Measurements from ENCODE around the gene MAST3.

The MAST3 gene

DNA sequence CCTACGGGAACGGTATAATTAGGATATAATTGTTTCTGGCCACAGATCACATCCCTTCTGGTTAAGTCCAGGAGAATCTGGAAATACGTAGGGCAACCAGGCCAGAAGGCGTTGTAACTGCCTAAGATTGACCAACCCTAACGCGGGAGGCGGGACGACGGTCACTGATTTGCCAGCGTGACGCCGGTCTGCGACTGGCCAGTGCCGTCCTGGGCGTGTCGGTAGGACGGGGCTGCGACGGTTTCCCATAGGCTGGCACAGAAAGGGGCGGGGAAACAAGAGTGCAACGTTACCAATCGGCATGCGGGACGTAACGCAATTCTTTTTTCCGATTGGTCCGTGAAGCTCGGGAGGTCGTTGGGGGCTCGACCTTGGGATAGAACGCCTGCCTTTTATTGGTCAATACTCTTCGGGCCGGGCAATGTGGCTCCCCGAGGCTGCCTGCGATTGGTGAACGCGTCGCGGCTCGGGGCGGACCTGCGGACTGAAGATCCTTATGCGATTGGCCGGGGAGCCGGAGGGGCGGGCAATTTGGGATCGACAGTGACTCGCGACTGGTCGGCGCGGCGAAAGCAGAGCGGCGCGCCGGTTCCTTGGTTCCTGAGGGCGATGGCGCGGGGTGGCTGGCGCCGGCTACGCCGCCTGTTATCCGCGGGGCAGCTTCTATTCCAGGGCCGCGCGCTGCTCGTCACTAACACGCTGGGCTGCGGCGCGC lies 95.3 kb downstream of the MAST3 start, which contains the start of gene MPV17L2:
Gene MPV17L2 (plus strand): TSS at position 546 of the 715 bp plus-strand sequence. CDS start 64 bp downstream, at position 610.
- DNase-seq: peak; percentile 100
- Histone ChIP-seq H3K23ac (ENCODE audit: low read length) (peak within 1 kb of the TSS; percentile 9), H3K4me1 (ENCODE audit: control insufficient read depth, low read depth, low read length) (peaks cover 5% of the 10 kb centered on the region), H2AK5ac (ENCODE audit: low read length) (no peak within 1 kb of the TSS), H3K4me3 (ENCODE audit: low read length) (peak within 1 kb of the TSS; percentile 85), H3K79me1 (ENCODE audit: low read length) (peaks cover 7% of the 10 kb centered on the region), H3K4ac (ENCODE audit: low read depth, low read length) (peak within 1 kb of the TSS; percentile 17), H2BK120ac (ENCODE audit: low read depth, low read length) (no peak within 1 kb of the TSS), H3K79me2 (ENCODE audit: control insufficient read depth, insufficient read depth, low read length) (peaks cover 2% of the 10 kb centered on the region), H3K56ac (ENCODE audit: low read length) (peak within 1 kb of the TSS; percentile 89), H2BK5ac (ENCODE audit: low read length) (no peak within 1 kb of the TSS), H4K8ac (ENCODE audit: low read depth, low read length) (no peak within 1 kb of the TSS), H3K4me2 (ENCODE audit: low read length) (peak within 1 kb of the TSS; percentile 90), H3K18ac (ENCODE audit: low read length) (peak within 1 kb of the TSS; percentile 64), H4K5ac (ENCODE audit: low read length) (no peak within 1 kb of the TSS), H3K9ac (ENCODE audit: low read length) (peak within 1 kb of the TSS; percentile 88), H3K27ac (ENCODE audit: low read depth, low read length) (peak within 1 kb of the TSS; percentile 49), H2BK15ac (replicated peaks; ENCODE audit: low read depth) (no peak within 1 kb of the TSS), H3K36me3 (ENCODE audit: control insufficient read depth, insufficient read depth, low read length) (peaks cover 4% of the 10 kb centered on the region), H3K27me3 (ENCODE audit: insufficient read depth, low read length, poor library complexity) (no peaks in the 10 kb centered on the region)
- no CpG with 5 or more reads among the region's 74 CpGs for WGBS (ENCODE audit: extremely low coverage, insufficient coverage, low lambda C conversion rate)

DNA sequence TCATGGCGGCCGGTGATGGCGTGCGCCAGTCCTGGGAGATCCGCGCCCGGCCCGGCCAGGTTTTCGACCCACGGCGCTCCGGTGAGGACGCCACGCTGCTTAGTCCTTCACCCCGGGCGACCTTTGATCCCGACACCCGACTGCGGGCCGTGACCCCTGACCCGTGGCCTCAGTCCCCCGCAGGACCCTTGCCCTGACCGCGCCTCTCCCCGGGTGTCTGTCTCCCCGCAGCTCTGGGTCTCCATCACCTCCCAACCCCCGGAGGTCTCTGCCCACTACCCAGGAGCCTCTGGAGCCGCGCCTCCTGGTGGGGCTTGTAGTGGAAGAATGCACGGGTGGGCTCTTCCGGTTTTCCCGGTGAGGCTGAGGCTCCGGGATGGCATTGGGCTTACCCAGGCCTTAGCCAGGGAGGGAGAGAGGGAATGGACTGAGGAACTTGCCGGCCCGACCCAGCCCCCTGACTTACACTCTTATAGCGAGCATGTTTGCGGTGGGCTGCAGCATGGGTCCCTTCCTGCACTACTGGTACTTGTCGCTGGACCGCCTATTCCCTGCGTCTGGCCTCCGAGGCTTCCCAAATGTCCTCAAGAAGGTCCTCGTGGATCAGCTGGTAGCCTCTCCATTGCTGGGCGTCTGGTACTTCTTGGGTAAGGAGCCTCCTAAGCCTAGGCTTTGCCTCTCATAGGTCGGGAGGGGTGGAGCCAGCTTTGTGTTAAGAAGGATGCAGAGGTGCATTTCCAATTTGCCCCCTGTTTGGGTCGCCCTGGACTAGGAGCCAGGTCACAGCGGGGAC lies 96.0 kb downstream of the MAST3 start:
- peaks cover 5% of the 10 kb centered on the region for H3K4me1 ChIP-seq (ENCODE audit: control insufficient read depth, low read depth, low read length)
- no peaks in the 10 kb centered on the region for H3K27me3 ChIP-seq (ENCODE audit: insufficient read depth, low read length, poor library complexity)
- no peak overlapping the region for H2AK5ac ChIP-seq (ENCODE audit: low read length)
- H3K79me1 ChIP-seq (ENCODE audit: low read length): peaks cover 7% of the 10 kb centered on the region
- peak overlapping the region; percentile 89 for H3K56ac ChIP-seq (ENCODE audit: low read length)
- no peak overlapping the region for H2BK5ac ChIP-seq (ENCODE audit: low read length)
- no peak overlapping the region for H2BK120ac ChIP-seq (ENCODE audit: low read depth, low read length)
- peak overlapping the region; percentile 90 for H3K4me2 ChIP-seq (ENCODE audit: low read length)
- no peak overlapping the region for H4K8ac ChIP-seq (ENCODE audit: low read depth, low read length)
- peak overlapping the region; percentile 9 for H3K23ac ChIP-seq (ENCODE audit: low read length)
- DNase-seq: peak; percentile 34
- peak overlapping the region; percentile 49 for H3K27ac ChIP-seq (ENCODE audit: low read depth, low read length)
- no CpG with 5 or more reads among the region's 46 CpGs for WGBS (ENCODE audit: extremely low coverage, insufficient coverage, low lambda C conversion rate)
- H3K18ac ChIP-seq (ENCODE audit: low read length): peak overlapping the region; percentile 64
- H3K79me2 ChIP-seq (ENCODE audit: control insufficient read depth, insufficient read depth, low read length): peaks cover 2% of the 10 kb centered on the region
- H3K4ac ChIP-seq (ENCODE audit: low read depth, low read length): peak overlapping the region; percentile 17
- H3K36me3 ChIP-seq (ENCODE audit: control insufficient read depth, insufficient read depth, low read length): peaks cover 4% of the 10 kb centered on the region
- peak overlapping the region; percentile 85 for H3K4me3 ChIP-seq (ENCODE audit: low read length)
- no peak overlapping the region for H4K5ac ChIP-seq (ENCODE audit: low read length)
- peak overlapping the region; percentile 88 for H3K9ac ChIP-seq (ENCODE audit: low read length)
- H2BK15ac ChIP-seq (replicated peaks; ENCODE audit: low read depth): no peak overlapping the region

DNA sequence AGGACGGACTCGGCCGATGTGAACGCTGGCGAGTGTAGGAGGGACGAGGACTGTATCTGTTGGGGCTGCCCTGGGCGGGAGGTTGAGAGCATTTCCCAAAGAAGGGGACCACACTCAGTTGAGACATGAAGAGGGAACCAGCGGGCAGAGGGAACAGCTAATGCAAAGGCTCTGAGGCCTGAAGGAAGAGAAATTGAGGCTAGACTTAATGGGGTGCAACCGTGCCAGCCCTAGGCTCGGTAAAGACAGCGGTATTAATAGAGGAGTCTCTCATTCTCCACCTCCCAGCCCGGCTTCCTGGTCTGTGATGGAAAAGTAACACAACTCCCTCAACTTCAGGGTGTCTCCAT lies 96.6 kb downstream of the MAST3 start:
- Histone ChIP-seq H2BK15ac (replicated peaks; ENCODE audit: low read depth) (no peak overlapping the region), H3K4me1 (ENCODE audit: control insufficient read depth, low read depth, low read length) (peaks cover 5% of the 10 kb centered on the region), H3K4me3 (ENCODE audit: low read length) (no peak overlapping the region), H3K27me3 (ENCODE audit: insufficient read depth, low read length, poor library complexity) (no peaks in the 10 kb centered on the region), H3K9ac (ENCODE audit: low read length) (peak overlapping the region; percentile 88), H3K79me2 (ENCODE audit: control insufficient read depth, insufficient read depth, low read length) (peaks cover 2% of the 10 kb centered on the region), H3K18ac (ENCODE audit: low read length) (no peak overlapping the region), H3K36me3 (ENCODE audit: control insufficient read depth, insufficient read depth, low read length) (peaks cover 4% of the 10 kb centered on the region), H3K4ac (ENCODE audit: low read depth, low read length) (no peak overlapping the region), H3K23ac (ENCODE audit: low read length) (no peak overlapping the region), H3K79me1 (ENCODE audit: low read length) (peaks cover 7% of the 10 kb centered on the region), H3K56ac (ENCODE audit: low read length) (peak overlapping the region; percentile 89), H3K27ac (ENCODE audit: low read depth, low read length) (no peak overlapping the region), H4K8ac (ENCODE audit: low read depth, low read length) (no peak overlapping the region), H3K4me2 (ENCODE audit: low read length) (peak overlapping the region; percentile 90), H4K5ac (ENCODE audit: low read length) (no peak overlapping the region), H2AK5ac (ENCODE audit: low read length) (no peak overlapping the region), H2BK120ac (ENCODE audit: low read depth, low read length) (no peak overlapping the region), H2BK5ac (ENCODE audit: low read length) (no peak overlapping the region)
- no CpG with 5 or more reads among the region's 12 CpGs for WGBS (ENCODE audit: extremely low coverage, insufficient coverage, low lambda C conversion rate)
- DNase-seq: no peak

DNA sequence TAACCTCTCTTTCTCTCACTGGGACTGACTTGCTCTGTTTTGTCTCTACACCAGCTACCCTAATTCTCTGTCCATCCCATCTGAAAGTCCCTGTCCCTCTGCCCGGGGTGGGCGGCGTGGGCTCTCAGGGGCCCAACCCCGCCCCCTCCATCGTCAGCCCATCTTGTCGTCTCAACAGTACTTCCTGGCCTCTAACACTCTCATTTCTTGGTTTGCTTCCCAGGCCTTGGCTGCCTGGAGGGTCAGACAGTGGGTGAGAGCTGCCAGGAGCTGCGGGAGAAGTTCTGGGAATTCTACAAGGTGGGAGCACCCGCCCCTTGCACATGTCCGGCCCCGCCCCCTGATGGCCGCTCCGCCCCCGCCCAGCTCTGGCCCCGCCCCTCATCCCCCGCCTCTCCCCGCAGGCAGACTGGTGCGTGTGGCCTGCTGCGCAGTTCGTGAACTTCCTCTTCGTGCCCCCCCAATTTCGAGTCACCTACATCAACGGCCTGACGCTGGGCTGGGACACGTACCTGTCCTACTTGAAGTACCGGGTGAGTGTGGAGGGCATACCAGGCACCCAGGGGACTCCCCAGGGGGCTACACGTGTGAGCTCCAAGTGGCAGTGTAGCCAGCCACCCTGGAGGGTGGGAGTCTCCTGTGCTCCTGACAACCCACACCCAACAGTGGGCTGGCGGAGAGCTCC lies 97.1 kb downstream of the MAST3 start:
- no peak overlapping the region for H2BK120ac ChIP-seq (ENCODE audit: low read depth, low read length)
- H4K5ac ChIP-seq (ENCODE audit: low read length): no peak overlapping the region
- DNase-seq: peak; percentile 61
- WGBS (ENCODE audit: extremely low coverage, insufficient coverage, low lambda C conversion rate): no CpG with 5 or more reads among the region's 27 CpGs
- H3K27me3 ChIP-seq (ENCODE audit: insufficient read depth, low read length, poor library complexity): no peaks in the 10 kb centered on the region
- H3K4me2 ChIP-seq (ENCODE audit: low read length): peak overlapping the region; percentile 90
- no peak overlapping the region for H2BK5ac ChIP-seq (ENCODE audit: low read length)
- H3K56ac ChIP-seq (ENCODE audit: low read length): peak overlapping the region; percentile 64
- H3K9ac ChIP-seq (ENCODE audit: low read length): peak overlapping the region; percentile 29
- no peak overlapping the region for H3K18ac ChIP-seq (ENCODE audit: low read length)
- peaks cover 5% of the 10 kb centered on the region for H3K4me1 ChIP-seq (ENCODE audit: control insufficient read depth, low read depth, low read length)
- H2AK5ac ChIP-seq (ENCODE audit: low read length): no peak overlapping the region
- no peak overlapping the region for H3K23ac ChIP-seq (ENCODE audit: low read length)
- H3K79me1 ChIP-seq (ENCODE audit: low read length): peaks cover 7% of the 10 kb centered on the region
- H3K79me2 ChIP-seq (ENCODE audit: control insufficient read depth, insufficient read depth, low read length): peaks cover 2% of the 10 kb centered on the region
- H3K27ac ChIP-seq (ENCODE audit: low read depth, low read length): no peak overlapping the region
- H3K36me3 ChIP-seq (ENCODE audit: control insufficient read depth, insufficient read depth, low read length): peaks cover 4% of the 10 kb centered on the region
- no peak overlapping the region for H3K4me3 ChIP-seq (ENCODE audit: low read length)
- no peak overlapping the region for H2BK15ac ChIP-seq (replicated peaks; ENCODE audit: low read depth)
- no peak overlapping the region for H3K4ac ChIP-seq (ENCODE audit: low read depth, low read length)
- H4K8ac ChIP-seq (ENCODE audit: low read depth, low read length): no peak overlapping the region

DNA sequence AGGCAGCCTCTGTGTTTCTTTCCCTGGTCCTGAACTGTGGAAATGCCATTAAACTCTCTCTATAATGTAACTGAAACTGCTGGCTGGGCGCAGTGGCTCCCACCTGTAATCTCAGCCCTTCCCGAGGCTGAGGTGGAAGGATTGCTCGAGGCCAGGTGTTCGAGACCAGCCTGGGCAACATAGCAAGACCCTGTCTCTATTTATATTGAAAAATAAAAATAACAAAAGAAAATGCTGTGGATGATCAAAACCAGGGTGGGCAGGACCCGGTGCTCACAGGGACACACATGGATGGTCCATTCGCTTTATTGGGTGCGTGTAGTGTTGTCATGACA lies 98.9 kb downstream of the MAST3 start:
- Histone ChIP-seq H2BK5ac (ENCODE audit: low read length) (no peak overlapping the region), H3K56ac (ENCODE audit: low read length) (no peak overlapping the region), H3K18ac (ENCODE audit: low read length) (no peak overlapping the region), H3K27ac (ENCODE audit: low read depth, low read length) (no peak overlapping the region), H2BK15ac (replicated peaks; ENCODE audit: low read depth) (no peak overlapping the region), H3K79me2 (ENCODE audit: control insufficient read depth, insufficient read depth, low read length) (peaks cover 2% of the 10 kb centered on the region), H2BK120ac (ENCODE audit: low read depth, low read length) (no peak overlapping the region), H3K4ac (ENCODE audit: low read depth, low read length) (no peak overlapping the region), H4K8ac (ENCODE audit: low read depth, low read length) (no peak overlapping the region), H3K23ac (ENCODE audit: low read length) (no peak overlapping the region), H3K36me3 (ENCODE audit: control insufficient read depth, insufficient read depth, low read length) (peaks cover 4% of the 10 kb centered on the region), H3K4me2 (ENCODE audit: low read length) (no peak overlapping the region), H2AK5ac (ENCODE audit: low read length) (no peak overlapping the region), H4K5ac (ENCODE audit: low read length) (no peak overlapping the region), H3K4me1 (ENCODE audit: control insufficient read depth, low read depth, low read length) (peaks cover 5% of the 10 kb centered on the region), H3K4me3 (ENCODE audit: low read length) (no peak overlapping the region), H3K27me3 (ENCODE audit: insufficient read depth, low read length, poor library complexity) (no peaks in the 10 kb centered on the region), H3K79me1 (ENCODE audit: low read length) (peaks cover 7% of the 10 kb centered on the region), H3K9ac (ENCODE audit: low read length) (no peak overlapping the region)
- WGBS (ENCODE audit: extremely low coverage, insufficient coverage, low lambda C conversion rate): no CpG with 5 or more reads among the region's 7 CpGs
- no peak for DNase-seq

All from mesendoderm (in vitro differentiated cells).